Measurements from ENCODE around the gene SULT1B1. TPM values are rescaled to one million over a fixed set of nuclear protein-coding genes. Genes with fewer than 3 reads are reported as not detected.

SULT1B1 gene
- total RNA-seq, 1 donor from 2014 or later: 1.2 TPM

DNA sequence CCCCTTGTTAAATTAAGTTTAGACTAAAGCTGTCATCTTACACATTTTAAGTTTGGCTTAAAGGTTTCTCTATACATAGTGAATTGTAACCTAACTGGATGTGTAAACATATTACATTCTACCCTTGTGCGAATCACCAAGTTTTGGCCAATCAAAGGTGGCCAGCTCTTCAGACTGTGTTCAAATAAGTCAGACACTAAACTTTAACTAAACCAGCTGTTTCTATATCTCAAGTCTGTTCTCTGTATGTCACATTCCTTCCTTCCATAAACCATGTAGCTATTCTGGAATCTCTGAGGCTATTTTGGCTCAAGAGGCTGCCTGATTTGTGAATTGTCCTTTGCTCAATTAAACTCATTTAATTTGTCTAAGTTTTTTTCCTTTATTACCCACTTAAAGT, 6.7 kb downstream of the SULT1B1 start:
- peaks cover 12% of the 10 kb centered on the region for H3K4me1 Mint-ChIP-seq (ENCODE audit: unreplicated experiment)
- no peaks in the 10 kb centered on the region for H3K9me3 Mint-ChIP-seq (ENCODE audit: unreplicated experiment)
- no peak for TF ChIP-seq CTCF (IDR thresholded peaks at IDR 0.05)
- no peaks in the 10 kb centered on the region for H3K36me3 Mint-ChIP-seq (ENCODE audit: unreplicated experiment)
- H3K27ac Mint-ChIP-seq (ENCODE audit: unreplicated experiment): no peak overlapping the region
- no peak overlapping the region for H3K4me3 Mint-ChIP-seq (ENCODE audit: unreplicated experiment)
- H3K27me3 Mint-ChIP-seq (ENCODE audit: unreplicated experiment): no peaks in the 10 kb centered on the region
- DNase-seq (ENCODE audit: extremely low spot score, unreplicated experiment): no peak

DNA sequence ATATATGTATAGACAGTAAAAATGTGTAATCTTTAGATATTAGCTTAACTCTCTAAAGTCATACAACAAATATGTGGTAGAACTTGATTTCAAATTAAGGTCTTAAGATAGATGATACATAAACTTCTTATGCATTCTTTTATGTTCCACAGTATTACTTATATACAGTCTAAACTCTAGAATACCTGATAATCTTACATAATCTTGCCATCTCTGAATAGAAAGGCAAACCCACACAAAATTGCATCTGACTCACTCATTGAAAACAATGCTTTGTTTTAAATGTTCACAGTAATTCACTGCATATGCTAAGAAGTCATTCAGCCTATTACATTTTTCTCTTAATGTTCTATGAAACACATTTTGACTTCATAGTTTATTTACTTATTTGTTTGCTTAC, 10.1 kb downstream of the SULT1B1 start:
- Mint-ChIP-seq H3K4me3 (ENCODE audit: unreplicated experiment) (no peak overlapping the region), H3K9me3 (ENCODE audit: unreplicated experiment) (peaks cover 16% of the 10 kb centered on the region), H3K4me1 (ENCODE audit: unreplicated experiment) (peaks cover 9% of the 10 kb centered on the region), H3K27ac (ENCODE audit: unreplicated experiment) (no peak overlapping the region), H3K27me3 (ENCODE audit: unreplicated experiment) (no peaks in the 10 kb centered on the region), H3K36me3 (ENCODE audit: unreplicated experiment) (peaks cover 8% of the 10 kb centered on the region)
- TF ChIP-seq CTCF (IDR thresholded peaks at IDR 0.05): no peak
- DNase-seq (ENCODE audit: extremely low spot score, unreplicated experiment): no peak

DNA sequence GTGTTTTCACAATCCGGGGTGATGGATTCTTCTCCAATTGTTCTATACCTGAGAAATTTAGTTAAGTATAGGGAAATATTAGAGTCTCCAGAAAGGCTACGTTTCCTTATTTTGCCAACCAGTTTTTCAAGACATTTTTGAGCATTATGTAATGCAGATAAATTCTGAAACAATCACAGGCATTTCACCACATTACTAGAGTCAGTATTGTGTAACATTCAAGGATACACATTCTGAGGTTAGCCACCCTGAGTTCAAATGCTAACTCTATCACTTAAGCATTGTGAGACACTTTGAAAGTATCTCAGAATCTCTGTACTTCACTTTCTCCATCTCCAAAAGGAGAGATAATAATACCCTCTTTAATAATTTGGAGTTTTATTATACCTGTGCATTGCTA, 10.6 kb downstream of the SULT1B1 start:
- H3K27ac Mint-ChIP-seq (ENCODE audit: unreplicated experiment): no peak overlapping the region
- H3K9me3 Mint-ChIP-seq (ENCODE audit: unreplicated experiment): peaks cover 16% of the 10 kb centered on the region
- no peak for DNase-seq (ENCODE audit: extremely low spot score, unreplicated experiment)
- no peak for TF ChIP-seq CTCF (IDR thresholded peaks at IDR 0.05)
- H3K4me3 Mint-ChIP-seq (ENCODE audit: unreplicated experiment): no peak overlapping the region
- H3K4me1 Mint-ChIP-seq (ENCODE audit: unreplicated experiment): peaks cover 7% of the 10 kb centered on the region
- peaks cover 8% of the 10 kb centered on the region for H3K36me3 Mint-ChIP-seq (ENCODE audit: unreplicated experiment)
- no peaks in the 10 kb centered on the region for H3K27me3 Mint-ChIP-seq (ENCODE audit: unreplicated experiment)

- Mint-ChIP-seq H3K4me1 (ENCODE audit: unreplicated experiment) (peaks cover 7% of the 10 kb centered on the region), H3K27ac (ENCODE audit: unreplicated experiment) (no peak overlapping the region), H3K4me3 (ENCODE audit: unreplicated experiment) (no peak overlapping the region), H3K27me3 (ENCODE audit: unreplicated experiment) (no peaks in the 10 kb centered on the region), H3K9me3 (ENCODE audit: unreplicated experiment) (peaks cover 16% of the 10 kb centered on the region), H3K36me3 (ENCODE audit: unreplicated experiment) (peaks cover 8% of the 10 kb centered on the region)
- TF ChIP-seq CTCF (IDR thresholded peaks at IDR 0.05): no peak
- no peak for DNase-seq (ENCODE audit: extremely low spot score, unreplicated experiment)
Measured at GRCh38 chr4:69748173-69748572, 12.2 kb downstream of the SULT1B1 start.

- Mint-ChIP-seq H3K9me3 (ENCODE audit: unreplicated experiment) (peaks cover 16% of the 10 kb centered on the region), H3K27me3 (ENCODE audit: unreplicated experiment) (no peaks in the 10 kb centered on the region), H3K4me3 (ENCODE audit: unreplicated experiment) (no peak overlapping the region), H3K27ac (ENCODE audit: unreplicated experiment) (no peak overlapping the region), H3K4me1 (ENCODE audit: unreplicated experiment) (peaks cover 7% of the 10 kb centered on the region), H3K36me3 (ENCODE audit: unreplicated experiment) (peaks cover 8% of the 10 kb centered on the region)
- no peak for TF ChIP-seq CTCF (IDR thresholded peaks at IDR 0.05)
- no peak for DNase-seq (ENCODE audit: extremely low spot score, unreplicated experiment)
Measured at GRCh38 chr4:69744157-69744478, 16.3 kb downstream of the SULT1B1 start.

Data from osteocyte (in vitro differentiated cells).